Measurements from ENCODE around the gene PRXL2A.
A peak's percentile ranks its signal among the peaks of the same experiment; 100 is the strongest.

PRXL2A gene

DNA sequence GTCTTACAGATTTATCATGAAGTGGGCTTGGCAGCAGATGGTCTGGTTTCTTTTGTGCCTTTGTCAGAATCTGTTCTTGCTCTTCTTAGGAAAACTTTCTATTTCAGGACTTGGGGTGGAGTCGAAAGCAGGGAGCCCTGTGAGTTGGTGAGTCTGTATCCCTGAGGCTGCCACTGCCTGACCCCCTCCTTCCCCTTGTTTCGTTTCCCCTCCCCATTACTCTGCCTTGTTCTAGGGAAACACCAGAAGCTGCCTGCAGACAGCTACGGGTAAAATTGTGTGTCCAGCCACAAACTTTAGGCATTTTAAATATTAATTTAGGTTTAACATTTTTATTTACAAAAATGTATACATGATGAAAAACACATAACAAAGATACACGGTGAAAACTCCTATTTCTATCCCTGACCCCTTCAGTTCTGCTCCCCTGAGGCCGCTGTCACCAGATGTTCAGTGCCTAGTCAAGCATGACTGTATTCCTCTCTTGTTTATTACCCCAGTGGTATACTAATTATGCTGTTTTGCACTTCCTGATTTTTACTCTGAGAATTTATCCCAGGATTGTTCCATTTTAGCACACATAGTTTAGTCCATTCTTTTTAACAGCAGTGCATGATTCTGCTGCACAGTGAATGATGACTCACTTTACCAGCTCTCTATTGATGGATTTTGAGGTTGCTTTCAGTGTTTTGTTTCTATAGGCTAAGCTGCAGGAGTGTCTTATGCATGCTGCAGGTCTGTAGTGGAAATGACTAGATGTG, 54.8 kb downstream of the PRXL2A start:
- in situ Hi-C loops (cut with HindIII; ENCODE audit: low sequenced_read_pairs), result no loop called here
- peak; percentile 60 for DNase-seq (ENCODE audit: low read depth, low spot score)
- no peak overlapping the region for H3K4me3 ChIP-seq (ENCODE audit: low read depth, low read length)
- TF ChIP-seq, protein P1, sequence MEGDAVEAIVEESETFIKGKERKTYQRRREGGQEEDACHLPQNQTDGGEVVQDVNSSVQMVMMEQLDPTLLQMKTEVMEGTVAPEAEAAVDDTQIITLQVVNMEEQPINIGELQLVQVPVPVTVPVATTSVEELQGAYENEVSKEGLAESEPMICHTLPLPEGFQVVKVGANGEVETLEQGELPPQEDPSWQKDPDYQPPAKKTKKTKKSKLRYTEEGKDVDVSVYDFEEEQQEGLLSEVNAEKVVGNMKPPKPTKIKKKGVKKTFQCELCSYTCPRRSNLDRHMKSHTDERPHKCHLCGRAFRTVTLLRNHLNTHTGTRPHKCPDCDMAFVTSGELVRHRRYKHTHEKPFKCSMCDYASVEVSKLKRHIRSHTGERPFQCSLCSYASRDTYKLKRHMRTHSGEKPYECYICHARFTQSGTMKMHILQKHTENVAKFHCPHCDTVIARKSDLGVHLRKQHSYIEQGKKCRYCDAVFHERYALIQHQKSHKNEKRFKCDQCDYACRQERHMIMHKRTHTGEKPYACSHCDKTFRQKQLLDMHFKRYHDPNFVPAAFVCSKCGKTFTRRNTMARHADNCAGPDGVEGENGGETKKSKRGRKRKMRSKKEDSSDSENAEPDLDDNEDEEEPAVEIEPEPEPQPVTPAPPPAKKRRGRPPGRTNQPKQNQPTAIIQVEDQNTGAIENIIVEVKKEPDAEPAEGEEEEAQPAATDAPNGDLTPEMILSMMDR (IDR thresholded peaks at IDR 0.05; ENCODE audit: low read depth, low read length), result no peak

GRCh38 chr10:80463868-80464267, 55.5 kb downstream of the PRXL2A start:
- no peak overlapping the region for H3K4me3 ChIP-seq (ENCODE audit: low read depth, low read length)
- in situ Hi-C loops (cut with HindIII; ENCODE audit: low sequenced_read_pairs), result no loop called here
- no peak for DNase-seq (ENCODE audit: low read depth, low spot score)
- TF ChIP-seq, protein P1 (IDR thresholded peaks at IDR 0.05; ENCODE audit: low read depth, low read length), result no peak

- DNase-seq (ENCODE audit: low read depth, low spot score), result peak; percentile 41
- in situ Hi-C loops (cut with HindIII; ENCODE audit: low sequenced_read_pairs), result no loop called here
Observed at GRCh38 chr10:80464557-80465450, 56.5 kb downstream of the PRXL2A start.

GRCh38 chr10:80465451-80465835, 57.1 kb downstream of the PRXL2A start:
- in situ Hi-C loops (cut with HindIII; ENCODE audit: low sequenced_read_pairs), result no loop called here
- TF ChIP-seq, protein P1 (IDR thresholded peaks at IDR 0.05; ENCODE audit: low read depth, low read length), result no peak
- no peak overlapping the region for H3K4me3 ChIP-seq (ENCODE audit: low read depth, low read length)
- DNase-seq (ENCODE audit: low read depth, low spot score), result no peak

More at GRCh38 chr10:80464557-80465450, 56.5 kb downstream of the PRXL2A start:
- no peak overlapping the region for H3K4me3 ChIP-seq (ENCODE audit: low read depth, low read length)
- TF ChIP-seq, protein P1 (IDR thresholded peaks at IDR 0.05; ENCODE audit: low read depth, low read length), result no peak

GRCh38 chr10:80465839-80466590, 57.7 kb downstream of the PRXL2A start:
- in situ Hi-C loops (cut with HindIII; ENCODE audit: low sequenced_read_pairs), result no loop called here
- TF ChIP-seq, protein P1 (IDR thresholded peaks at IDR 0.05; ENCODE audit: low read depth, low read length), result no peak
- DNase-seq (ENCODE audit: low read depth, low spot score), result no peak
- H3K4me3 ChIP-seq (ENCODE audit: low read depth, low read length), result no peak overlapping the region

- H3K4me3 ChIP-seq (ENCODE audit: low read depth, low read length), result no peak overlapping the region
- TF ChIP-seq, protein P1 (IDR thresholded peaks at IDR 0.05; ENCODE audit: low read depth, low read length), result no peak
- in situ Hi-C loops (cut with HindIII; ENCODE audit: low sequenced_read_pairs), result no loop called here
- DNase-seq (ENCODE audit: low read depth, low spot score), result no peak
Observed at GRCh38 chr10:80466724-80467326, 58.5 kb downstream of the PRXL2A start.
